Suprapubic skin (tissue), 4 donors: ENCODE results near the gene ZNF81. TPM values are rescaled to one million over a fixed set of nuclear protein-coding genes. Genes with fewer than 3 reads are reported as not detected.
"Not testable (repeated sequence)": the region's sequence is repeated elsewhere in the genome, so short reads cannot be mapped to it uniquely, and the experiment has no call there.

Experiments used
- DNase-seq, 2 donors: peaks; one replicate each; pipeline ENCODE4 v3.0.0-alpha.2; 2019; ENCODE audit warnings: low spot score in 2 of 2
- H3K27ac ChIP-seq: fragments of 200-600 bp; sonication (generic); one replicate; pipeline ENCODE4 v1.5.1; 2019
- H3K27me3 ChIP-seq: fragments of 200-600 bp; sonication (generic); one replicate; pipeline ENCODE4 v1.5.1; 2019
- H3K36me3 ChIP-seq: fragments of 200-600 bp; sonication (generic); one replicate; pipeline ENCODE4 v1.5.1; 2019
- H3K4me1 ChIP-seq: fragments of 200-600 bp; sonication (generic); one replicate; pipeline ENCODE4 v1.5.1; 2019
- H3K4me3 ChIP-seq: fragments of 200-600 bp; sonication (generic); one replicate; pipeline ENCODE4 v1.5.1; 2019; ENCODE audit warnings: mild to moderate bottlenecking
- H3K9me3 ChIP-seq: fragments of 200-600 bp; sonication (generic); one replicate; pipeline ENCODE4 v1.5.1; 2019
- EP300 ChIP-seq: sonication (generic); formaldehyde crosslinking; IDR thresholded peaks from one replicate; pipeline ENCODE4 v1.6.1; 2017; ENCODE audit warnings: antibody characterized with exemption
- POLR2A ChIP-seq, 2 donors: fragments of 450-650 bp; IDR thresholded peaks; one replicate each; pipeline ENCODE4 v1.6.1; 2017; ENCODE audit warnings: antibody characterized with exemption in 2 of 2, mild to moderate bottlenecking in 2 of 2, moderate library complexity in 2 of 2
- POLR2AphosphoS5 ChIP-seq, 3 donors: sonication (generic); formaldehyde crosslinking; IDR thresholded peaks; one replicate each; pipeline ENCODE4 v1.6.1; 2017; ENCODE audit warnings: antibody characterized with exemption in 3 of 3
- WGBS: methylation state at CpG from one replicate; pipeline ENCODE4 v1.1.5; 2018; 5-methylcytosine and 5-hydroxymethylcytosine counted together
- total RNA-seq, 4 donors: library from RNA; depleted of rRNA; stranded (reverse); fragments of >200 nt; gene quantifications; one replicate each; pipeline ENCODE4 v1.1.0, GENCODE V29; 2016
- TF ChIP-seq, protein P1 (sequence below), 2 donors: fragments of 200-600 bp in 1 of 2; fragments of 450-650 bp in 1 of 2; sonication (generic) in 1 of 2; IDR thresholded peaks; one replicate each; pipeline ENCODE4 v1.5.1; 2016 to 2019; ENCODE audit warnings: antibody characterized with exemption in 2 of 2, mild to moderate bottlenecking in 1 of 2, moderate library complexity in 1 of 2

Gene ZNF81
- total RNA-seq, 4 donors from 2014 or later = 4.6 to 10.6 (median 6.9) TPM

DNA sequence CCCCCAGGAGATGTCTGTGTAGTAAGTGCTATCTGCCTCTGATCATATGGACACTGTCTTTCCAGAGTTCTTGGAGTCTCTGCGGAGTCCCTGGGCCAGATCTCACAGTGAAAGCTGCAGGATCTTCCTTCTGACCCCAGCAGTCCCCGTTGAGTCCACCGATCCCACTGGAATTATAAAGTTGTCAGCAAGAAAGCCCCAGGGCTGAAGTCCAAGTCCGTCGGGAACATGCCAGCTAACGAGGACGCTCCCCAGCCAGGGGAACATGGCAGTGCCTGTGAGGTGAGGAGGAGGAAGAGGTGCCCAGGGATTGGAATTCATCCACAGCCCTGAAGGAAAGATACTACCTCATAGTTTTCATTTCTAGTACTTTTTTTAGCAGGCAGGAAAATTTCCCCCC lies 9.3 kb downstream of the ZNF81 start:
- Histone ChIP-seq H3K36me3 (peaks cover 9% of the 10 kb centered on the region), H3K4me1 (no peaks in the 10 kb centered on the region), H3K27me3 (no peaks in the 10 kb centered on the region), H3K9me3 (no peaks in the 10 kb centered on the region), H3K4me3 (no peak overlapping the region), H3K27ac (no peak overlapping the region)
- DNase-seq = no peak
- 59% methylated on average over 7 of the region's 7 CpGs for WGBS
- no peak for TF ChIP-seq POLR2AphosphoS5 (IDR thresholded peaks at IDR 0.05)

GRCh38 chrX:47849778-47850177 lies 13.1 kb downstream of the ZNF81 start:
- TF ChIP-seq POLR2AphosphoS5 (IDR thresholded peaks at IDR 0.05) (no peak), POLR2A (IDR thresholded peaks at IDR 0.05) (no peak), EP300 (no peak)
- TF ChIP-seq, protein P1, sequence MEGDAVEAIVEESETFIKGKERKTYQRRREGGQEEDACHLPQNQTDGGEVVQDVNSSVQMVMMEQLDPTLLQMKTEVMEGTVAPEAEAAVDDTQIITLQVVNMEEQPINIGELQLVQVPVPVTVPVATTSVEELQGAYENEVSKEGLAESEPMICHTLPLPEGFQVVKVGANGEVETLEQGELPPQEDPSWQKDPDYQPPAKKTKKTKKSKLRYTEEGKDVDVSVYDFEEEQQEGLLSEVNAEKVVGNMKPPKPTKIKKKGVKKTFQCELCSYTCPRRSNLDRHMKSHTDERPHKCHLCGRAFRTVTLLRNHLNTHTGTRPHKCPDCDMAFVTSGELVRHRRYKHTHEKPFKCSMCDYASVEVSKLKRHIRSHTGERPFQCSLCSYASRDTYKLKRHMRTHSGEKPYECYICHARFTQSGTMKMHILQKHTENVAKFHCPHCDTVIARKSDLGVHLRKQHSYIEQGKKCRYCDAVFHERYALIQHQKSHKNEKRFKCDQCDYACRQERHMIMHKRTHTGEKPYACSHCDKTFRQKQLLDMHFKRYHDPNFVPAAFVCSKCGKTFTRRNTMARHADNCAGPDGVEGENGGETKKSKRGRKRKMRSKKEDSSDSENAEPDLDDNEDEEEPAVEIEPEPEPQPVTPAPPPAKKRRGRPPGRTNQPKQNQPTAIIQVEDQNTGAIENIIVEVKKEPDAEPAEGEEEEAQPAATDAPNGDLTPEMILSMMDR (IDR thresholded peaks at IDR 0.05) = no peak
- WGBS = 50% methylated on average over 2 of the region's 2 CpGs
- DNase-seq = no peak
- Histone ChIP-seq H3K4me3 (no peak overlapping the region), H3K4me1 (no peaks in the 10 kb centered on the region), H3K36me3 (peaks cover 9% of the 10 kb centered on the region), H3K9me3 (no peaks in the 10 kb centered on the region), H3K27me3 (no peaks in the 10 kb centered on the region), H3K27ac (no peak overlapping the region)

GRCh38 chrX:47850389-47850788 lies 13.7 kb downstream of the ZNF81 start:
- not testable (repeated sequence) for H3K9me3 ChIP-seq, H3K36me3 ChIP-seq, H3K27ac ChIP-seq, H3K4me3 ChIP-seq, H3K4me1 ChIP-seq, DNase-seq, H3K27me3 ChIP-seq
- WGBS = 80% methylated on average over 1 of the region's 2 CpGs

DNA sequence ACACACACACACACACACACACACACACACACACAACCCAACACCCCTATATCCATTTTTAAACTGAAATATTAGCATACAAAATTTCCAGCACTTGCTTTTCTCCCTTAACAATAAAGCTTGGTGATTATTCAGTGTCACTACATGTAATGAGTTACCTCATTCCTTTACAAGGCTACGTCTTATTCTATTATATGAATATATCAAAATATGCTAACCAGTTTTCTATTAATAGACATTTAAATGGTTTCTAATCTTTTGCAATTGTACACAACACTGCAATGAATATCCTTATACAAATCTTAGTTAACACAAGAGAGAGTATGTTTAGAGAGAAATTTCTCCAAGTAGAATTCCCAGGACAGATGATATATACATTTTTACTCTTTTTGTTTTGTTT lies 14.2 kb downstream of the ZNF81 start:
- H3K27ac ChIP-seq = no peak overlapping the region
- H3K4me3 ChIP-seq = no peak overlapping the region
- no peaks in the 10 kb centered on the region for H3K9me3 ChIP-seq
- no peaks in the 10 kb centered on the region for H3K27me3 ChIP-seq
- H3K36me3 ChIP-seq = peaks cover 9% of the 10 kb centered on the region
- DNase-seq = no peak
- 68% methylated on average over 1 of the region's 1 CpG for WGBS
- no peaks in the 10 kb centered on the region for H3K4me1 ChIP-seq
- TF ChIP-seq POLR2AphosphoS5 (IDR thresholded peaks at IDR 0.05) = no peak
- TF ChIP-seq EP300 = no peak
- no peak for TF ChIP-seq POLR2A (IDR thresholded peaks at IDR 0.05)

- Histone ChIP-seq H3K27me3 (no peaks in the 10 kb centered on the region), H3K9me3 (no peaks in the 10 kb centered on the region), H3K4me1 (no peaks in the 10 kb centered on the region), H3K36me3 (no peaks in the 10 kb centered on the region), H3K4me3 (no peak overlapping the region), H3K27ac (no peak overlapping the region)
- no peak for TF ChIP-seq POLR2AphosphoS5 (IDR thresholded peaks at IDR 0.05)
- no peak for TF ChIP-seq EP300
- TF ChIP-seq, protein P1 (IDR thresholded peaks at IDR 0.05) = peak in 1 of 2 donors; percentile 21
- no peak for DNase-seq
- WGBS = 63% methylated on average over 10 of the region's 10 CpGs
Measured at GRCh38 chrX:47854474-47854873, 17.8 kb downstream of the ZNF81 start.

GRCh38 chrX:47859686-47860085 lies 23.0 kb downstream of the ZNF81 start:
- Histone ChIP-seq H3K27ac (no peak overlapping the region), H3K27me3 (no peaks in the 10 kb centered on the region), H3K4me3 (no peak overlapping the region), H3K9me3 (no peaks in the 10 kb centered on the region), H3K4me1 (no peaks in the 10 kb centered on the region), H3K36me3 (no peaks in the 10 kb centered on the region)
- TF ChIP-seq EP300 (no peak), POLR2AphosphoS5 (IDR thresholded peaks at IDR 0.05) (no peak), POLR2A (IDR thresholded peaks at IDR 0.05) (no peak)
- TF ChIP-seq, protein P1 (IDR thresholded peaks at IDR 0.05) = no peak
- DNase-seq = no peak
- WGBS = 40% methylated on average over 4 of the region's 4 CpGs

GRCh38 chrX:47862680-47863079 lies 26.0 kb downstream of the ZNF81 start:
- WGBS = 51% methylated on average over 2 of the region's 2 CpGs
- H3K4me3 ChIP-seq = no peak overlapping the region
- DNase-seq = no peak
- no peaks in the 10 kb centered on the region for H3K9me3 ChIP-seq
- H3K27me3 ChIP-seq = no peaks in the 10 kb centered on the region
- TF ChIP-seq POLR2A (IDR thresholded peaks at IDR 0.05) (no peak), EP300 (no peak), POLR2AphosphoS5 (IDR thresholded peaks at IDR 0.05) (no peak)
- TF ChIP-seq, protein P1 (IDR thresholded peaks at IDR 0.05) = no peak
- no peak overlapping the region for H3K27ac ChIP-seq
- H3K4me1 ChIP-seq = no peaks in the 10 kb centered on the region
- H3K36me3 ChIP-seq = no peaks in the 10 kb centered on the region
